Measurements from ENCODE around the gene METRN. TPM values are rescaled to one million over a fixed set of nuclear protein-coding genes. Genes with fewer than 3 reads are reported as not detected.
"Not testable (repeated sequence)": the region's sequence is repeated elsewhere in the genome, so short reads cannot be mapped to it uniquely, and the experiment has no call there.

METRN gene
- total RNA-seq, 4 donors from 2014 or later = 10.0 to 30.9 (median 15.8) TPM

DNA sequence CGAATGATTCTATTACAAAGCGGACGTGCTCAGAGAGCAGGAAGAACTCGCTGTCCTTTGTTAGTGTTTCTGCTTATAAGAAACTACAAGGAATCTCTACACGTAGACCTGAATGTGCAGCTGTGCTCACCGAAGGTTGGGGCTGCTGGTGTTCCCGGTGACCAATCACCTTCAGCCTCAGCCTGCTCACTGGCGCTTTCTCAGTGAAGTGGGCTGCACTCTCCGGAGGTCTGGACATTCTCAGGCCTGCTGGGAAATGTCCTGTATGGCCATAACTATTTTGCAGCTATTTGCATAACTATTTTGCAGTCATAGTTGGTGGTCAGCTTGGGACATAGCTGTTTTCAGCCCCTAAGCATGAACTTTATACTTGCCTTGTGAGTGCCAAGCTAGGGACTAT, 35.6 kb downstream of the METRN start:
- 74% methylated on average over 9 of the region's 9 CpGs for WGBS
- Histone ChIP-seq H3K27me3 (peaks cover 25% of the 10 kb centered on the region), H3K4me3 (no peak overlapping the region), H3K4me1 (peaks cover 7% of the 10 kb centered on the region), H3K36me3 (no peaks in the 10 kb centered on the region), H3K27ac (no peak overlapping the region), H3K9me3 (no peaks in the 10 kb centered on the region)
- no peak for TF ChIP-seq POLR2A (IDR thresholded peaks at IDR 0.05)
- no peak for TF ChIP-seq POLR2AphosphoS5 (IDR thresholded peaks at IDR 0.05)
- TF ChIP-seq EP300 (IDR thresholded peaks at IDR 0.05) = no peak
- TF ChIP-seq, protein P1, sequence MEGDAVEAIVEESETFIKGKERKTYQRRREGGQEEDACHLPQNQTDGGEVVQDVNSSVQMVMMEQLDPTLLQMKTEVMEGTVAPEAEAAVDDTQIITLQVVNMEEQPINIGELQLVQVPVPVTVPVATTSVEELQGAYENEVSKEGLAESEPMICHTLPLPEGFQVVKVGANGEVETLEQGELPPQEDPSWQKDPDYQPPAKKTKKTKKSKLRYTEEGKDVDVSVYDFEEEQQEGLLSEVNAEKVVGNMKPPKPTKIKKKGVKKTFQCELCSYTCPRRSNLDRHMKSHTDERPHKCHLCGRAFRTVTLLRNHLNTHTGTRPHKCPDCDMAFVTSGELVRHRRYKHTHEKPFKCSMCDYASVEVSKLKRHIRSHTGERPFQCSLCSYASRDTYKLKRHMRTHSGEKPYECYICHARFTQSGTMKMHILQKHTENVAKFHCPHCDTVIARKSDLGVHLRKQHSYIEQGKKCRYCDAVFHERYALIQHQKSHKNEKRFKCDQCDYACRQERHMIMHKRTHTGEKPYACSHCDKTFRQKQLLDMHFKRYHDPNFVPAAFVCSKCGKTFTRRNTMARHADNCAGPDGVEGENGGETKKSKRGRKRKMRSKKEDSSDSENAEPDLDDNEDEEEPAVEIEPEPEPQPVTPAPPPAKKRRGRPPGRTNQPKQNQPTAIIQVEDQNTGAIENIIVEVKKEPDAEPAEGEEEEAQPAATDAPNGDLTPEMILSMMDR (IDR thresholded peaks at IDR 0.05) = no peak
- no peak for DNase-seq (ENCODE audit: low spot score in 2 of 2)

DNA sequence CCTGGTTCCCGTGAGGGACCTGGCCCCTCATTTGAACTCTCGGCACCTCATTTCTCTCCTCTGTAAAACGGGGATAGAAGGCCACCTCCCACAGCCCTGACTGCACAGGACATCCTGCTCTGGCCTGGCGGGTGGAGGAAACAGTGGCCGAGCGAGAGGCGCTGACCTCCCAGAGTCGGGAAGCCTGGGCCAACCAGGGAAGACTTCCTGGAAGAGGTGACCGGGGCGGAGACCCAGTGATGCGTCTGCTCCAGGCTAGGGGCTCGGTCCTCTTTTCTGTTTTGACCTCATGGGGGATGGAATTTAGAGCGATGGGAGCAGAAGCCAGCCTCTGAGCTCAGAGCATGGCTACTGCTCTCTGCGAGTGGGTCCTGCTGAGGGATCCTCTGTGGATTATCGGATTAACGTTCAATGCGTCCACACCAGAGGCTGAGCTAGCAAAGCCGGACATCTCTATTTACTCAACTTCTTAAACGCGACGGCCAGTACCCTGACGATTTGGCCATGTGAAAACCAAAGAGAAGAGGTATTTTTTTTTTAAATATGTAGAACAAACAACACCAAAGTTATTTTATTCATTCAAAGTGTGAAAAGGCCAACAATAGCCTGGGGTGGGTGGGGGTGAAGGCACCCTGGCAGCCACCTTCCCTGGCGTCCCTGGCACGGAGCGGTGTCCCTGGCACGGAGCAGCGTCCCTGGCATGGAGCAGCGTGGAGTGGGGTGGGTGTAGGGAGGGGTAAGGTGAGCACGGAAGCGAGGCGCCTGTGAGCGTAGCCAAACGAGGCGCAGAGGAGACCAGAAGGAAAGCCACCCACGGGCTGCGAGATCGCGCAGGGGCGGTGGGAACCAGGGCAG, 36.5 kb downstream of the METRN start:
- Histone ChIP-seq H3K4me1 (peaks cover 7% of the 10 kb centered on the region), H3K27me3 (peaks cover 25% of the 10 kb centered on the region), H3K36me3 (no peaks in the 10 kb centered on the region), H3K9me3 (no peaks in the 10 kb centered on the region), H3K27ac (no peak overlapping the region), H3K4me3 (no peak overlapping the region)
- no peak for DNase-seq (ENCODE audit: low spot score in 2 of 2)
- TF ChIP-seq POLR2AphosphoS5 (IDR thresholded peaks at IDR 0.05) (no peak), POLR2A (IDR thresholded peaks at IDR 0.05) (no peak), EP300 (IDR thresholded peaks at IDR 0.05) (no peak)
- TF ChIP-seq, protein P1 (IDR thresholded peaks at IDR 0.05) = no peak
- 54% methylated on average over 39 of the region's 39 CpGs for WGBS

- Histone ChIP-seq H3K36me3 (no peaks in the 10 kb centered on the region), H3K4me3 (no peak overlapping the region), H3K27ac (no peak overlapping the region), H3K9me3 (no peaks in the 10 kb centered on the region), H3K4me1 (peaks cover 7% of the 10 kb centered on the region), H3K27me3 (peaks cover 25% of the 10 kb centered on the region)
- WGBS = 23% methylated on average over 10 of the region's 10 CpGs
- no peak for DNase-seq (ENCODE audit: low spot score in 2 of 2)
- TF ChIP-seq POLR2A (IDR thresholded peaks at IDR 0.05) = no peak
- no peak for TF ChIP-seq EP300 (IDR thresholded peaks at IDR 0.05)
- TF ChIP-seq, protein P1 (IDR thresholded peaks at IDR 0.05) = no peak
- TF ChIP-seq POLR2AphosphoS5 (IDR thresholded peaks at IDR 0.05) = no peak
Observed at GRCh38 chr16:752007-752312, 37.0 kb downstream of the METRN start.

- DNase-seq (ENCODE audit: low spot score in 2 of 2); H3K9me3 ChIP-seq; H3K4me1 ChIP-seq; H3K4me3 ChIP-seq; H3K36me3 ChIP-seq; H3K27ac ChIP-seq: not testable (repeated sequence)
- WGBS = 79% methylated on average over 11 of the region's 11 CpGs
- H3K27me3 ChIP-seq = peaks cover 25% of the 10 kb centered on the region
Observed at GRCh38 chr16:754121-754607, 39.2 kb downstream of the METRN start.

DNA sequence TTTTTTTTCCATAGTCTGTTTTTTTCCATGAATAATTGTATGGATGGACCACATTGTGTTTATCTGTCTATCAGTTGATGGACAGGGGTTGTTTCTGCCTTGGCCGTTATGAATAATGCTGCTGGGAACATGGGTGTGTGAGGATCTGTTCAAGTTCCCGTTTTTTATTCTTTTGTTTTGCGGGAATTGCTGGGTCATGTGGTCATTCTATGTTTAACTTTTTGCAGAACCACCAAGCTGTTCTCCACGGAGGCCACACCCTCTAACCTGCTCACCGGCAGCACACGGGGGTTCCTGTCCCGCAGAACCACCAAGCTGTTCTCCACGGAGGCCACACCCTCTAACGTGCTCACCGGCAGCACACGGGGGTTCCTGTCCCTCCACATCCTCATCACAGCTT, 39.7 kb downstream of the METRN start:
- DNase-seq (ENCODE audit: low spot score in 2 of 2) = no peak

More for the DNA sequence above, 39.7 kb downstream of the METRN start:
- TF ChIP-seq POLR2A (IDR thresholded peaks at IDR 0.05) = no peak
- no peak for TF ChIP-seq EP300 (IDR thresholded peaks at IDR 0.05)
- TF ChIP-seq POLR2AphosphoS5 (IDR thresholded peaks at IDR 0.05) = no peak
- TF ChIP-seq, protein P1 (IDR thresholded peaks at IDR 0.05) = no peak
- no peaks in the 10 kb centered on the region for H3K36me3 ChIP-seq
- WGBS = 47% methylated on average over 11 of the region's 11 CpGs
- H3K27me3 ChIP-seq = peaks cover 25% of the 10 kb centered on the region
- no peak overlapping the region for H3K27ac ChIP-seq
- H3K9me3 ChIP-seq = no peaks in the 10 kb centered on the region
- peaks cover 7% of the 10 kb centered on the region for H3K4me1 ChIP-seq
- H3K4me3 ChIP-seq = no peak overlapping the region
